Measurements from ENCODE around the gene FHIP1A. TPM values are rescaled to one million over a fixed set of nuclear protein-coding genes. Genes with fewer than 3 reads are reported as not detected.
A peak's percentile ranks its signal among the peaks of the same experiment; 100 is the strongest.

The FHIP1A gene
- total and polyA plus RNA-seq, 4 donors, result 1.5 to 27.1 (median 12.0) TPM

DNA sequence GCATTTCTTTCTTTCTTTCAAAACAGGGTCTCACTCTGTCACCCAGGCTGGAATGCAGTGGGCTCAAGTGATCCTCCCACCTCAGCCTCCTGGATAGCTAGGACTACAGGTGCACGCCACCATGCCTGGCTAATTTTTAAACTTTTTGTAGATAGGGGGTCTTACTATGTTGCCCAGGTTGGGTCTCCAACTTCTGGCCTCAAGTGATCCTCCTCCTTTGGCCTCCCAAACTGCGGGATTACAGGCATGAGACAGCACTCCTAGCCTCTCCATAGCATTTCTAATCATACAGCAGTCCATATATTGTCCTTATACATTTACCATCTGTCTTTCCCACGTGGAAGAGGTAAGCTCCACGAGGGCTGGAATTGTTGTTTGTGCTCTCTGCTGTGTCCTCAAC lies 2.0 kb upstream of the FHIP1A start:
- Histone ChIP-seq H3K36me3 (ENCODE audit: control insufficient read depth in 4 of 4, insufficient read depth in 4 of 4, low read length in 4 of 4) (no peaks in the 10 kb centered on the region), H3K9me3 (ENCODE audit: control insufficient read depth in 4 of 4, insufficient read depth in 3 of 4, low read length in 3 of 4) (no peaks in the 10 kb centered on the region), H3K4me3 (no peak overlapping the region), H3K9ac (ENCODE audit: insufficient read depth in 1 of 2, low read length in 2 of 2) (no peak overlapping the region), H3K4me1 (ENCODE audit: control insufficient read depth in 5 of 5, insufficient read depth in 5 of 5, low read length in 5 of 5) (peaks cover 0 to 10% (median 3%) of the 10 kb centered on the region in 5 donors), H3K27me3 (ENCODE audit: control insufficient read depth in 3 of 3, insufficient read depth in 3 of 3, low read length in 2 of 3) (peaks cover 0 to 16% (median 4%) of the 10 kb centered on the region in 3 donors), H3K27ac (ENCODE audit: low read depth in 1 of 2, low read length in 1 of 2) (no peak overlapping the region)
- DNase-seq, result no peak
- TF ChIP-seq, protein P1, sequence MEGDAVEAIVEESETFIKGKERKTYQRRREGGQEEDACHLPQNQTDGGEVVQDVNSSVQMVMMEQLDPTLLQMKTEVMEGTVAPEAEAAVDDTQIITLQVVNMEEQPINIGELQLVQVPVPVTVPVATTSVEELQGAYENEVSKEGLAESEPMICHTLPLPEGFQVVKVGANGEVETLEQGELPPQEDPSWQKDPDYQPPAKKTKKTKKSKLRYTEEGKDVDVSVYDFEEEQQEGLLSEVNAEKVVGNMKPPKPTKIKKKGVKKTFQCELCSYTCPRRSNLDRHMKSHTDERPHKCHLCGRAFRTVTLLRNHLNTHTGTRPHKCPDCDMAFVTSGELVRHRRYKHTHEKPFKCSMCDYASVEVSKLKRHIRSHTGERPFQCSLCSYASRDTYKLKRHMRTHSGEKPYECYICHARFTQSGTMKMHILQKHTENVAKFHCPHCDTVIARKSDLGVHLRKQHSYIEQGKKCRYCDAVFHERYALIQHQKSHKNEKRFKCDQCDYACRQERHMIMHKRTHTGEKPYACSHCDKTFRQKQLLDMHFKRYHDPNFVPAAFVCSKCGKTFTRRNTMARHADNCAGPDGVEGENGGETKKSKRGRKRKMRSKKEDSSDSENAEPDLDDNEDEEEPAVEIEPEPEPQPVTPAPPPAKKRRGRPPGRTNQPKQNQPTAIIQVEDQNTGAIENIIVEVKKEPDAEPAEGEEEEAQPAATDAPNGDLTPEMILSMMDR (IDR thresholded peaks at IDR 0.05; ENCODE audit: control extremely low read depth, extremely low read depth), result no peak
- ATAC-seq (ENCODE audit: insufficient read depth, low FRiP score), result no peak
- WGBS, 2 donors, result 88 to 90% methylated on average over 4 of the region's 4 CpGs

DNA sequence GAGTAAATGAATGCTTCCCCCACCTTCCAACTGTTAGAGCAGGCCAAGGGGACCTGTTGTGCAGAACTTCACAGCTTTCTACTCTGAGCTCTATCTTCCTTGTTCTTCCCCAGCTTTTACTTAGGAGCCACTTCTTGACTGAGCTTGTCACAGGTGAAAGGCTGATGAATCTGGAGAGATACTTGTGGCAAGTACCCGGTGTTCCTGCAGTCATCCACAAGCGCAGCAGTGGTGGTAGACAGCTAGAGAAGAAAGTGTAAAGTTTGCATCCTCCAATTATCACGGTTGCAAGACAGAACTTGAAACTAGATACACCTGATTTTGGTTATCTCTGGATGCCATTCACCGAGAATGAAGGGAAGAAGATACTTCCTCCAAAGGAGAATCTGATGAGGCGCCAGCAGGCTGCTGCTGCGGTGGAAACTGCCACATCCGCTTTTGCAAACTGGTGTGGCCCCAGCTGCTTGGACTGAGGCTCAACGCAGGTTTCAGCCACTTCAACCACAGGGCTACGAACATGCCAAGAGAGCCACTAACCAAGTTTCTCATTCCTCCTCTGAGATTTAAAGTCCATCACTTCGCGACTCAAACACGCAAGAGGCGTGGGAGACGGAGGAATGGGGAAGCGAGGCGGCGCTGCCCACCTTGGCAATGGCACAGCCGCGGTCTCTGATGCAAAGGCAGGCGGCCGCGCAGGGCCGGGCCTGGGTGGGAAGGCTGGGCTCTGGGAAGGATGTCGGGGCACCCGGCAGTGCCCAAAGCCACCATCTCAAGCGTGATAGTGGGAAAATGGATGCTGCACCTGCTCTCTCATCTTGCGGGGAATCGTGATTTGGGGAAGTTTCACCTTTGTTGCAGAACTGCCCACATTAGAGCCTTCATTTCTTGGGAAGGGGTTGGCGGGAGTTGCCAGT lies 1.3 kb upstream of the FHIP1A start:
- no peaks in the 10 kb centered on the region for H3K9me3 ChIP-seq (ENCODE audit: control insufficient read depth in 4 of 4, insufficient read depth in 3 of 4, low read length in 3 of 4)
- H3K4me3 ChIP-seq, result no peak overlapping the region
- H3K27ac ChIP-seq (ENCODE audit: low read depth in 1 of 2, low read length in 1 of 2), result peak overlapping the region; percentile 34 to 57
- H3K4me1 ChIP-seq (ENCODE audit: control insufficient read depth in 5 of 5, insufficient read depth in 5 of 5, low read length in 5 of 5), result peaks cover 0 to 10% (median 3%) of the 10 kb centered on the region in 5 donors
- H3K27me3 ChIP-seq (ENCODE audit: control insufficient read depth in 3 of 3, insufficient read depth in 3 of 3, low read length in 2 of 3), result peaks cover 0 to 16% (median 4%) of the 10 kb centered on the region in 3 donors
- TF ChIP-seq, protein P1 (IDR thresholded peaks at IDR 0.05; ENCODE audit: control extremely low read depth, extremely low read depth), result no peak
- no peak for ATAC-seq (ENCODE audit: insufficient read depth, low FRiP score)
- H3K9ac ChIP-seq (ENCODE audit: insufficient read depth in 1 of 2, low read length in 2 of 2), result peak overlapping the region; percentile 14 to 26
- 12 to 25% methylated on average over 29 of the region's 29 CpGs for WGBS, 2 donors
- no peaks in the 10 kb centered on the region for H3K36me3 ChIP-seq (ENCODE audit: control insufficient read depth in 4 of 4, insufficient read depth in 4 of 4, low read length in 4 of 4)
- peak; percentile 18 to 37 (median 30) for DNase-seq

DNA sequence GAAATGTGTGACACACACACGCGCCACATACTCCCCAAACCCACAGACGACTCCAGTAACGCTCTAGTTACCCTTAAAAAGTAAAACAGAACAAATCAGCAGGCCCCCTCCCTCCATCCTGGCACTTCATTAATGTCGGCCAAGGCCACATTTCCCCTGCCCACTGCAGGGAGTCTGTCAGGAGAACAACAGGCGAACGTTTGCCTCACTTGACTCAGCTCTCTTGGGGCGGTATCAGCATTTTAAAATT lies 671 bp upstream of the FHIP1A start:
- H3K27me3 ChIP-seq (ENCODE audit: control insufficient read depth in 3 of 3, insufficient read depth in 3 of 3, low read length in 2 of 3), result peaks cover 0 to 16% (median 4%) of the 10 kb centered on the region in 3 donors
- H3K36me3 ChIP-seq (ENCODE audit: control insufficient read depth in 4 of 4, insufficient read depth in 4 of 4, low read length in 4 of 4), result no peaks in the 10 kb centered on the region
- no peak for DNase-seq
- H3K27ac ChIP-seq (ENCODE audit: low read depth in 1 of 2, low read length in 1 of 2), result peak overlapping the region; percentile 34 to 57
- H3K9me3 ChIP-seq (ENCODE audit: control insufficient read depth in 4 of 4, insufficient read depth in 3 of 4, low read length in 3 of 4), result no peaks in the 10 kb centered on the region
- peak overlapping the region; percentile 4 for H3K4me3 ChIP-seq
- H3K9ac ChIP-seq (ENCODE audit: insufficient read depth in 1 of 2, low read length in 2 of 2), result peak overlapping the region; percentile 14 to 59
- TF ChIP-seq, protein P1 (IDR thresholded peaks at IDR 0.05; ENCODE audit: control extremely low read depth, extremely low read depth), result no peak
- WGBS, 2 donors, result 3 to 13% methylated on average over 8 of the region's 8 CpGs
- H3K4me1 ChIP-seq (ENCODE audit: control insufficient read depth in 5 of 5, insufficient read depth in 5 of 5, low read length in 5 of 5), result peaks cover 0 to 10% (median 3%) of the 10 kb centered on the region in 5 donors
- no peak for ATAC-seq (ENCODE audit: insufficient read depth, low FRiP score)

Measured in lung (tissue), 12 donors.